Neural crest cell (in vitro differentiated cells): ENCODE measurements around the gene CYTH2. TPM values are rescaled to one million over a fixed set of nuclear protein-coding genes. Genes with fewer than 3 reads are reported as not detected.

Source experiments
- DNase-seq: peaks from one replicate; pipeline ENCODE4 v3.0.0; 2021; ENCODE audit warnings: low read depth, mixed read lengths, low spot score
- H3K27ac Mint-ChIP-seq: one replicate; pipeline ENCODE4 v1.8.0; 2021; ENCODE audit warnings: mild to moderate bottlenecking, mixed read lengths; ENCODE audit not compliant: unreplicated experiment
- H3K27me3 Mint-ChIP-seq: 2 replicates; pipeline ENCODE4 v1.8.0; 2021; ENCODE audit warnings: low read depth, mild to moderate bottlenecking, mixed read lengths
- H3K36me3 Mint-ChIP-seq: 2 replicates; pipeline ENCODE4 v1.8.0; 2021; ENCODE audit warnings: low read depth, mild to moderate bottlenecking, mixed read lengths
- H3K4me1 Mint-ChIP-seq: 2 replicates; pipeline ENCODE4 v1.8.0; 2021; ENCODE audit warnings: mixed read lengths
- H3K4me3 Mint-ChIP-seq: one replicate; pipeline ENCODE4 v1.8.0; 2021; ENCODE audit warnings: mild to moderate bottlenecking, mixed read lengths
- H3K9me3 Mint-ChIP-seq: 2 replicates; pipeline ENCODE4 v1.8.0; 2021; ENCODE audit warnings: mixed read lengths
- CTCF ChIP-seq: fragments of 200-600 bp; sonication (generic); conservative IDR thresholded peaks from 2 replicates; pipeline ENCODE4 v1.5.0; 2021; ENCODE audit warnings: antibody characterized with exemption, mild to moderate bottlenecking
- total RNA-seq: library from RNA; stranded (reverse); gene quantifications from 2 replicates; pipeline ENCODE4 v1.2.1, GENCODE V29; 2021

Gene CYTH2
- total RNA-seq, 1 donor from 2014 or later, result 196 TPM

DNA sequence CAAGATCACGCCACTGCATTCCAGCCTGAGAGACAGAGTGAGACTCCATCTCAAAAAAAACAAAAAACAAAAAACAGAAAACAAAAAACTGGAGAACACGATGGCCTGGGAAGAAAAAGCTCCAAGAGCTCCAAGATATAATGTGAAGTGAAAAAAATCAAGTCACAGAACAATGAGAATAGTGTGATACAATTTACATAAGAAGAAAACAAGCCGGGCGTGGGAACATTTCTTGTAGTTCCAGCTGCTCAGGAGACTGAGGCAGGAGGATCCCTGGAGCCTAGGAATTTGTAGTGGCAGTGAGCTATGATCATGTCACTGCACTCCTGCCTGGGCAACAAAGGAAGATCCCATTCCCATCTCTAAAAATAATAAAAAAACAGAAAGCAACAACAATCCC lies 51.0 kb downstream of the CYTH2 start:
- DNase-seq, result no peak
- H3K27me3 Mint-ChIP-seq, result peaks cover 7% of the 10 kb centered on the region
- H3K36me3 Mint-ChIP-seq, result no peaks in the 10 kb centered on the region

DNA sequence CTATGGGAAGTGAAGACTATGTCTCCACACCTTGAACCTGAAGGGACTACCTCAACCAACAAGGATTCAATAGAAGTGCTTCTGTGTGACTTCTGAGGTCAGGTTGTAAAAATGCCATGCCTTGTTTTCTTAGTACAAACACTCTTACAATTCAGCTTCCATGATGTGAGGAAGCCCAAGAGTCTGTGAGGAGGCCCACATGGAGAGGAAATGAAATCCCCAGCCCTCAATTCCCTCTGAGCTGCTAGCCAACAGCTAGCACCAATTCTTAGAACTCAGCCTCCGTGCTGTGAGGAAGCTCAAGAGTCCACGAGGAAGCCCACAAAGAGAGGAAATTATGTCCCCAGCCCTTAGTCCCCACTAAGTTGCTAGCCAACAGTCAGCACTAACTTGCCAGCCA lies 55.1 kb downstream of the CYTH2 start:
- no peak overlapping the region for H3K4me3 Mint-ChIP-seq
- H3K9me3 Mint-ChIP-seq, result peaks cover 6% of the 10 kb centered on the region
- H3K36me3 Mint-ChIP-seq, result no peaks in the 10 kb centered on the region
- H3K4me1 Mint-ChIP-seq, result no peaks in the 10 kb centered on the region
- TF ChIP-seq CTCF, result no peak
- DNase-seq, result no peak
- peaks cover 5% of the 10 kb centered on the region for H3K27me3 Mint-ChIP-seq
- no peak overlapping the region for H3K27ac Mint-ChIP-seq

More for the DNA sequence above, 51.0 kb downstream of the CYTH2 start:
- Mint-ChIP-seq H3K27ac (no peak overlapping the region), H3K9me3 (no peaks in the 10 kb centered on the region), H3K4me3 (no peak overlapping the region), H3K4me1 (no peaks in the 10 kb centered on the region)
- no peak for TF ChIP-seq CTCF

DNA sequence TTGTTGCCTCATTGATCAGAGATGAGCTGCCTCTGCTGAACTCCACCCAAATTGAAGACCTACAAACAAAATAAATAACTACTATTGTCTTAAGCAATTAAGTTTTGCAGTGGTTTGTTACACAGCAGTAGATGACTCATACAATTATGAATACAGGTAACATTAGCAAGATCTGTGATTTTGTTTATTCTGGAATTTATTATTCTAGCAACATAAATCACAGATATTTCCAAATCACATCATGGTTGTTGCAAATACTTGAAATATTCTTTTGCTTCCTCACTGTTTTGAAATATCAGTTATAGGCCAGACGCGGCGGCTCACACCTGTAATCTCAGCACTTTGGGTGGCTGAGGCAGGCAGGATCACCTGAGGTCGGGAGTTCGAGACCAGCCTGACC lies 55.6 kb downstream of the CYTH2 start:
- Mint-ChIP-seq H3K36me3 (no peaks in the 10 kb centered on the region), H3K4me3 (no peak overlapping the region), H3K27me3 (peaks cover 5% of the 10 kb centered on the region), H3K4me1 (no peaks in the 10 kb centered on the region), H3K9me3 (peaks cover 7% of the 10 kb centered on the region), H3K27ac (no peak overlapping the region)
- no peak for DNase-seq
- no peak for TF ChIP-seq CTCF

- no peak for TF ChIP-seq CTCF
- no peaks in the 10 kb centered on the region for H3K36me3 Mint-ChIP-seq
- H3K4me1 Mint-ChIP-seq, result no peaks in the 10 kb centered on the region
- peaks cover 4% of the 10 kb centered on the region for H3K27me3 Mint-ChIP-seq
- no peak overlapping the region for H3K27ac Mint-ChIP-seq
- no peak for DNase-seq
- H3K9me3 Mint-ChIP-seq, result peaks cover 7% of the 10 kb centered on the region
- H3K4me3 Mint-ChIP-seq, result no peak overlapping the region
Observed at GRCh38 chr19:48529156-48529555, 60.0 kb downstream of the CYTH2 start.

GRCh38 chr19:48530066-48530720 lies 61.0 kb downstream of the CYTH2 start:
- Mint-ChIP-seq H3K27ac (no peak overlapping the region), H3K9me3 (peaks cover 7% of the 10 kb centered on the region), H3K4me3 (no peak overlapping the region), H3K36me3 (no peaks in the 10 kb centered on the region), H3K4me1 (no peaks in the 10 kb centered on the region), H3K27me3 (peaks cover 2% of the 10 kb centered on the region)
- no peak for DNase-seq
- no peak for TF ChIP-seq CTCF
